ENCODE results near the gene RAPGEF2.

DNA sequence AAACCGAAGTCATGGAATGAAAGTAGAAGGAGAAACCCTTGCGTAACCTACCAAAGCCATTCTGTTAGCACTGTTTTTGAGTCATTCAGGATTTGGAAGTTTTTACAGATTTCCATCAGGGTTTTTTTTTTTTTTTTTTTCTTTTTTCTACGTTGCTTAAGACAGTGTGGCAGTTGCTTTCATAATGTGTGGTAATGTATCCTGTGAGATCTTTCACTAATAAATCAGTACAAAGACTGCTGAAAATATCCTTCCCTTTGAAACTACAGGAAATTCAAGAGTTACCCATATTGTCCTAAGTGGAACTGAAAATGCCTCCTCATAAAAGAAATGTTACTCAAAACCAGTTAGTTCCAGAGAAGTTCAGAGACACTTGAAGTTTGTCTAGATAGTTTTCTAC is 137.8 kb downstream of the RAPGEF2 start:
- TF ChIP-seq, protein P1, sequence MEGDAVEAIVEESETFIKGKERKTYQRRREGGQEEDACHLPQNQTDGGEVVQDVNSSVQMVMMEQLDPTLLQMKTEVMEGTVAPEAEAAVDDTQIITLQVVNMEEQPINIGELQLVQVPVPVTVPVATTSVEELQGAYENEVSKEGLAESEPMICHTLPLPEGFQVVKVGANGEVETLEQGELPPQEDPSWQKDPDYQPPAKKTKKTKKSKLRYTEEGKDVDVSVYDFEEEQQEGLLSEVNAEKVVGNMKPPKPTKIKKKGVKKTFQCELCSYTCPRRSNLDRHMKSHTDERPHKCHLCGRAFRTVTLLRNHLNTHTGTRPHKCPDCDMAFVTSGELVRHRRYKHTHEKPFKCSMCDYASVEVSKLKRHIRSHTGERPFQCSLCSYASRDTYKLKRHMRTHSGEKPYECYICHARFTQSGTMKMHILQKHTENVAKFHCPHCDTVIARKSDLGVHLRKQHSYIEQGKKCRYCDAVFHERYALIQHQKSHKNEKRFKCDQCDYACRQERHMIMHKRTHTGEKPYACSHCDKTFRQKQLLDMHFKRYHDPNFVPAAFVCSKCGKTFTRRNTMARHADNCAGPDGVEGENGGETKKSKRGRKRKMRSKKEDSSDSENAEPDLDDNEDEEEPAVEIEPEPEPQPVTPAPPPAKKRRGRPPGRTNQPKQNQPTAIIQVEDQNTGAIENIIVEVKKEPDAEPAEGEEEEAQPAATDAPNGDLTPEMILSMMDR (IDR thresholded peaks at IDR 0.05) = no peak
- TF ChIP-seq ZFX (IDR thresholded peaks at IDR 0.05; ENCODE audit: borderline replicate concordance) = no peak

Measured in 22Rv1 (cell line).